Measurements from ENCODE around the gene CWC22.

CWC22 gene

GRCh38 chr2:180040146-180040925 is 33.2 kb upstream of the CWC22 start:
- no peak for TF ChIP-seq ZFX (IDR thresholded peaks at IDR 0.05)
- TF ChIP-seq, protein P1, sequence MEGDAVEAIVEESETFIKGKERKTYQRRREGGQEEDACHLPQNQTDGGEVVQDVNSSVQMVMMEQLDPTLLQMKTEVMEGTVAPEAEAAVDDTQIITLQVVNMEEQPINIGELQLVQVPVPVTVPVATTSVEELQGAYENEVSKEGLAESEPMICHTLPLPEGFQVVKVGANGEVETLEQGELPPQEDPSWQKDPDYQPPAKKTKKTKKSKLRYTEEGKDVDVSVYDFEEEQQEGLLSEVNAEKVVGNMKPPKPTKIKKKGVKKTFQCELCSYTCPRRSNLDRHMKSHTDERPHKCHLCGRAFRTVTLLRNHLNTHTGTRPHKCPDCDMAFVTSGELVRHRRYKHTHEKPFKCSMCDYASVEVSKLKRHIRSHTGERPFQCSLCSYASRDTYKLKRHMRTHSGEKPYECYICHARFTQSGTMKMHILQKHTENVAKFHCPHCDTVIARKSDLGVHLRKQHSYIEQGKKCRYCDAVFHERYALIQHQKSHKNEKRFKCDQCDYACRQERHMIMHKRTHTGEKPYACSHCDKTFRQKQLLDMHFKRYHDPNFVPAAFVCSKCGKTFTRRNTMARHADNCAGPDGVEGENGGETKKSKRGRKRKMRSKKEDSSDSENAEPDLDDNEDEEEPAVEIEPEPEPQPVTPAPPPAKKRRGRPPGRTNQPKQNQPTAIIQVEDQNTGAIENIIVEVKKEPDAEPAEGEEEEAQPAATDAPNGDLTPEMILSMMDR (conservative IDR thresholded peaks at IDR 0.05) = no peak
- no peak overlapping the region for H3K27ac ChIP-seq

DNA sequence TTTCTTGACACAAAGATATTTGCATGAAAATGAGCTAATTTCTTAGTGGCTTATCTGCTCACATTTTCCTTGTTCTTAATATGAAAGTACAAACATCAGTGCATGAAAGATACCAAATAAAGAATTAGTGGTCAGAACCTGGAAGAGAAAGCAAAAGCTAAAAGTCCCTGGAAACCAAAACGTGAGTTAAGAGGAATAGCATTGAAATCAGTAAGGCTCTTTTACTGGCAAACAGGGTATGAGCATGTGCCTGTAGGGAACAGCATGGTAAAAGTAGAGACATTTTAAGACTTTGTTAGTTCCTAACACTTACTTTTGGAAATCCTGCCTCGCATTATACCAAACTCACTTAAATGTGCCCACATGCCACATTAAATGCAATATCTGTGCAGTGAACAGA is 31.9 kb upstream of the CWC22 start:
- TF ChIP-seq ZFX (IDR thresholded peaks at IDR 0.05) = no peak
- TF ChIP-seq, protein P1 (conservative IDR thresholded peaks at IDR 0.05) = no peak
- H3K27ac ChIP-seq = no peak overlapping the region

- peak overlapping the region; percentile 58 for H3K27ac ChIP-seq
Observed at GRCh38 chr2:180033993-180034894, 27.1 kb upstream of the CWC22 start.

GRCh38 chr2:180029575-180029974 is 22.5 kb upstream of the CWC22 start:
- TF ChIP-seq ZFX (IDR thresholded peaks at IDR 0.05) = no peak
- TF ChIP-seq, protein P1 (conservative IDR thresholded peaks at IDR 0.05) = no peak
- no peak overlapping the region for H3K27ac ChIP-seq

More at GRCh38 chr2:180033993-180034894, 27.1 kb upstream of the CWC22 start:
- TF ChIP-seq ZFX (IDR thresholded peaks at IDR 0.05) = no peak
- TF ChIP-seq, protein P1 (conservative IDR thresholded peaks at IDR 0.05) = no peak

- TF ChIP-seq, protein P1 (conservative IDR thresholded peaks at IDR 0.05) = no peak
- no peak for TF ChIP-seq ZFX (IDR thresholded peaks at IDR 0.05)
- no peak overlapping the region for H3K27ac ChIP-seq
Observed at GRCh38 chr2:180021850-180022249, 14.8 kb upstream of the CWC22 start.

- H3K27ac ChIP-seq = no peak overlapping the region
- TF ChIP-seq ZFX (IDR thresholded peaks at IDR 0.05) = no peak
Observed at GRCh38 chr2:180017784-180018183, 10.7 kb upstream of the CWC22 start.

- TF ChIP-seq, protein P1 (conservative IDR thresholded peaks at IDR 0.05) = no peak
- no peak for TF ChIP-seq ZFX (IDR thresholded peaks at IDR 0.05)
- no peak overlapping the region for H3K27ac ChIP-seq
Observed at GRCh38 chr2:180016937-180017336, 9.8 kb upstream of the CWC22 start.
